ENCODE data around the gene NFKBIE.
A peak's percentile ranks its signal among the peaks of the same experiment; 100 is the strongest.
"Not testable (repeated sequence)": the region's sequence is repeated elsewhere in the genome, so short reads cannot be mapped to it uniquely, and the experiment has no call there.

NFKBIE gene

DNA sequence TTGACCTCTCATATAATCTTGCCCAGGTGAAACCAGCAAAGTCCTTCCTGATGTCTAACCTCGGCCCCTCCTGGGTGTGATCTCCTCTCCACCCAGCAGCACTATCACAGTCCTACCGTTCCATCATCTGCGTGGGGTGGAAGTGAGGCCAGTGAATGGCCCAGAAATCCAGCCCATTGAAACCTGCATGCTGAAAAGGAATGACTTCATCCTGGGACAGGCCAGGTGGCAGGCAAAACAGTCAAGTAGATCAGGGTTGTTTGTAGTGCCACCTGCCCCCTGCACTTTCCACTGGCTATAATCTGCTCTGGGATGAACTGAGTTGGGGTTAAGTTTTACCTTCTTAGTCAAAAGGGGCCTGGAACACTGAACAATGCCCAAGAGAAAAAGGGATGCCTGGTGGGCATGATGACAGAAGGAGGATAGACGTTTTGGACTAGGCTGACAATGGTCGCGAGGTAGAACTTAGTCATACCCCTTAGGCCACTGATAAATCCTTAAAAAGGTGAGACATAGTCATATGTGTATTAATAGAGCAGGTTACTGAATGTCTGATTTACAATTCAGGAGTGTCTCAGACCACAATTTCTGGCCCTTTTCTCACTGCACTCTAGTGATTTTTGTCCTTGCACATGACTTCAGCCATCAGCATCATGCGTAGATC lies 26.5 kb downstream of the NFKBIE start:
- no peak for DNase-seq

DNA sequence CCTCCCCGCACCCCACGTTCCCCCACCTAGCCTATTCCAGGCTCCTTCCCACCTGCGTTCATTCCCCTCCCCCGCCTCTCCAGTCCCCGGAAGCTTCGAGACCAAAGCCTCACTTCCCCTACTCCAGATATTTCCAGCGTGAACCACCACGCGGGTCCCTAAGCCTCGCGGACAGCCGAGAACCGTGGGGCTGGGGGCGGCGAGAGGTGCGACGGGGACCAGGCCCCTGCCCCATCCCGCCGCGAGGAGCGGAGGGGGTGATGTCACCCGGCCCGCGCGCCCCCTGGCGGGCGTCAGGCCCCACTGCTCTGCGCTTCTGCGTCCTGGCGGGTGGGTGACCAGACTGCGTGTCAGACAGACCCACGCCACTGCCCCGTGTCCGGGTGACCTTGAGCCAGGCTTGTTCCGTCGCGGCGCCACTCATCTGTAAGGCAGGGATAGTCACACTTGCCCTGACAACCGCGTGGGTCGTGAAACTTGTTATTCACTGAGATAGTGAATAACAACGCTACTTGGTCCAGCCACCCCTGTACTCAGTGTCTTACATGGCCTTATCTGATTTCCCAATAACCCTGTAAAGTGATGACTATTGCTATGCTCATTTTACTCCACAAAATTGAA lies 27.4 kb downstream of the NFKBIE start:
- peak; percentile 85 for DNase-seq

DNA sequence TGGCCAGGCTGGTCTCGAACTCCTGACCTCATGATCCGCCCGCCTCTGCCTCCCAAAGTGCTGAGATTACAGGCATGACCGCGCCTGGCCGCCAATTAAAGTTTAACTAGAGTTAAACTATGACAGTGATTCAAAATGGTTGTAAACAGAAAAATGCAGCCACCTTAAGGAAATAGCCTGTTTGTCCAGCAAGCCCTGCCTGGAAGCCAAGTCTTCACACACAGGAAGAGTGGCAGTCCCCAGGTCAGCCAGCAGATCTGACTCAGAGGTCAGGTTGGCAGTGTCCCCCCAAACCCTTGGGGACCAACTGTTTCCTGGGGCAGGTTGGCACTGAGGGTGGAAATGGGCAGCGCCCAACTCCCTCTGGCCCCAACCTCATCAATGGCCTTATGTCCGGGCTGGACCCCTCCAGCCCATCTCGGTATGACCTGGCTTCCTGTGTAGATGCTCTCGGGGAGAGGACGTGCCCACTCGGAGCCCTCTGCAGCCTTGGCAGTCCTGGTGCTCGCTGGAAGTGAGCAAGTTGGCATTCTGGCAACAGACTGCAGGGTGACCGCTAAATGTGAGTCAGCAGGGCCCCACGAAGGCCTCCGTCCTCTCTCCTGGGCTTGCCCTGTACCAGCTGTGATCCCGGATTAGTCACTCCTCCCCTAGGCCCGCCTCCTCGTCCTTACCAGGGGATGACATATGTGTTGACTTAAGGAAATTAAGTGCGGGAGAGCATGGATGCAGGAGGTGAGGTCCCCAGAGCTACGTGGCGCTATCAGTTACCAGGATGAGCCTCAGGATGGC lies 28.1 kb downstream of the NFKBIE start:
- peak; percentile 68 for DNase-seq

GRCh38 chr6:44235891-44236516 lies 29.3 kb downstream of the NFKBIE start:
- DNase-seq, result no peak

- no peak for DNase-seq
These were observed 30.1 kb downstream of the NFKBIE start for GRCh38 chr6:44235269-44235668.

DNA sequence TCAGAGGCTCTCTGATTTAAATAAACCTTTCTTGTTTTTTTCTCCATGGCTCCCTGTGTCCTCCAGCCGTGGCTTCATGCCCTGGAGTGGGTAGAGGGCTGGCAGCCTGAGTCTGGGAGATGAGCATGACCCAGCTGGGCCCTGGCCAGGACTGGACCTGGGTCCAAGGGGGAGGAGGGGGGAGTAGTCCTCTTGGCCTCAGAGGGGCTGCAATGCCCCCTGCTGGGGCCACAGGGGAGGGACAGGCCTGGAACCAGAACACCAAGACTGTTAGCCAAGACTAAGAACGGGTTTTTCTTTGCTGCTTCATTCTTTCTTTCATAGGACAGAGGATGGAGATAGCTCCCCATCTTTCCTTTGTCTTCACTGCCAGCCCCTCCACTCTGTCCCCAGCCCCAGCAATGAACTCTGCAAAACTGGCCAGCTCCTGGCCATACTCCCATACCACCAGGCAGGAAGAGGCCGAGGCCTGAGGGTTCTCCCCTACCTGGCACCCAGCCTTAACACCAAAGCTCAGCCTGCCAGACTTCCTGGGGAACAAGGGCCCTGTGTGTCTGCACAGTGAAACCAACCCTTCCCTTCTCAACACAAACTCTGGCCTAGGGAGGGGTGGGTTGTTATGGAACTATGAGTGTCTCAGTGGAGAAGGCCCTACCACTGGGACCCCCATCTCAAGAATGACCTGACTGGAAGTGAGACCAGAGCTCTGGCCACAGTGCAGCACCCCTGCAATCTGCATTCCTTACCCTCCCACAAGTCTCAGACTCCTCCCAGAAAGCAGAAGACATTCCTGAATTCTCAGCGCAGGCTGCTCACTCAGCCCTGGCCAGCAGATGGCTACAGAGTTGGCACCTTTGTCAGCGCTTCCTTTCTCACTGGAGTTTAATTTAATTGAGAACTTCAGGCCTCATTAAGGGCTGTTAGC lies 31.0 kb downstream of the NFKBIE start:
- DNase-seq, result no peak

- no peak for DNase-seq
These were observed 31.7 kb downstream of the NFKBIE start for GRCh38 chr6:44233567-44234100.

GRCh38 chr6:44232676-44233566 lies 32.4 kb downstream of the NFKBIE start:
- DNase-seq, result no peak

DNA sequence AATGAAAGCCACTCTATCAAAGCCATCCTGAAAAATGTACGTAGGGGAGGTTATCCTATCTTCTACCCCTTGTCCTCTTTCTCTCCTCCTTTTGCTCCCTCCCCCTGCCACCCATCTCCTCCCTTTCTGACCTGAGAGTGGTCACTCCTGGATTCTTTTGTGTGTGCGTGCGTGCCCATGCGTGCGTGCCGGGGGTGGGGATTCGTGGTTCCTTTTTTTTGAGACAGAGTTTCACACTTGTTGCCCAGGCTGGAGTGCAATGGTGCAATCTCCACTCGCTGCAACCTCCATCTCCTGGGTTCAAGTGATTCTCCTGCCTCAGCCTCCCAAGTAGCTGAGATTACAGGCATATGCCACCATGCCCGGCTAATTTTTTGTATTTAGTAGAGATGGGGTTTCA lies 33.9 kb downstream of the NFKBIE start:
- DNase-seq, result not testable (repeated sequence)

DNA sequence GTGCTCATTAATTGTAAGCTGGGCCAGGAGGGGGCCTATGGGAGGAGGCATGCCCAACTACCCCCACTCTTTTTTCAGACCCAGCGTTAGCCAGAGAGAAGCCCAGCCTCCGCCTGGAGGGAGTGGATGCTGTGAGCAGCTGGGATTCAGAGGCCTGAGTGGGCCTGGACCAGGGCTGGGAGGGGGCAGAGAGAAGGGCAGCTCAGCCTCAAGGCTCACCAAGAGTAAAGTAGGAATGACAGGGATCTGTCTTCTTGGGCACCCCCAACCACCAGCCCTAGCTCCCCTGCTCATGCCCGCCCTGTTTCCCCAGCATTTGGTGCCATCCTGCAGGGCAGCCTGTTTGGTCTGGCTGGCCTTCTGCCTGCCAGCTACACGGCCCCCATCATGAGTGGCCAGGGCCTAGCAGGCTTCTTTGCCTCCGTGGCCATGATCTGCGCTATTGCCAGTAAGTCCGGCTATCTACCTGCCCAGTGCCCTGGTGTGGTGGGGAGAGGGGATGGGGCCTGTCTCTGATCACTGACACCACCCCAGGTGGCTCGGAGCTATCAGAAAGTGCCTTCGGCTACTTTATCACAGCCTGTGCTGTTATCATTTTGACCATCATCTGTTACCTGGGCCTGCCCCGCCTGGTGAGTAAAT lies 35.2 kb downstream of the NFKBIE start:
- DNase-seq, result no peak

DNA sequence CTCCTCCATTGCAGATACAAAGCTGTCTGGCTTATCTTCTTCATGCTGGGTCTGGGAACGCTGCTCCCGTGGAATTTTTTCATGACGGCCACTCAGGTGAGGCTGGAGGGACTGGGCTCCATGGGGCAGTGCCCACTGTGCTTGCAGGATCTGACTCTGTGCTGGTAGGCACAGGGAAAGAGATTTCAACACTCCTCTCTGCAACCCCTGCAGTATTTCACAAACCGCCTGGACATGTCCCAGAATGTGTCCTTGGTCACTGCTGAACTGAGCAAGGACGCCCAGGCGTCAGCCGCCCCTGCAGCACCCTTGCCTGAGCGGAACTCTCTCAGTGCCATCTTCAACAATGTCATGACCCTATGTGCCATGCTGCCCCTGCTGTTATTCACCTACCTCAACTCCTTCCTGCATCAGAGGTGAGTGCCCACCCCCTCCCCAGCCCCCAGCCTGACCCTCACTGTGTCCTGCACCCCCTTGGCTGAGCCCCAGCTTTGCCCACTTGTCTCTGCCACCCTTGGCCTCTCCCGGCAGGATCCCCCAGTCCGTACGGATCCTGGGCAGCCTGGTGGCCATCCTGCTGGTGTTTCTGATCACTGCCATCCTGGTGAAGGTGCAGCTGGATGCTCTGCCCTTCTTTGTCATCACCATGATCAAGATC lies 35.8 kb downstream of the NFKBIE start:
- DNase-seq, result no peak

DNA sequence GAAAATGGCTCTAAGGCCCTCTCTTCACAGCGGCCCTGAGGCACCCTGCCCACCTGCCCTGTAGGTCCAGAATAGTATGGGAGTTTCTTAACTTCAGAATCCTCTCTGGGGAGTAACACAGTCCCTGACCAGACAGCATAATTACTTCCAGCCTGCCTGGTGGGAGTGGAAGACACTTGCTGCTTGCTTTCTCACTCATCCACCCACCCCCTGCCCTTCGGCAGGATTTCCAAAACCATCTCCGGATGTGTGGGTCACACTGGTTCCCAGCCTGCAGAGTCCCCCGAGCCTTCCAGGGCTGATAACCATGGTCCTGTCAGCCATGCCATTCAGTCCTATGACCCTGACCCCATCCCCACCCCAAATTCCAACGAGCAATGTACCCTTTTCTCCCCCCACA lies 36.5 kb downstream of the NFKBIE start:
- no peak for DNase-seq

GRCh38 chr6:44228433-44228832 lies 36.9 kb downstream of the NFKBIE start:
- no peak for DNase-seq

- DNase-seq, result no peak
These were observed 37.3 kb downstream of the NFKBIE start for GRCh38 chr6:44228031-44228430.

DNA sequence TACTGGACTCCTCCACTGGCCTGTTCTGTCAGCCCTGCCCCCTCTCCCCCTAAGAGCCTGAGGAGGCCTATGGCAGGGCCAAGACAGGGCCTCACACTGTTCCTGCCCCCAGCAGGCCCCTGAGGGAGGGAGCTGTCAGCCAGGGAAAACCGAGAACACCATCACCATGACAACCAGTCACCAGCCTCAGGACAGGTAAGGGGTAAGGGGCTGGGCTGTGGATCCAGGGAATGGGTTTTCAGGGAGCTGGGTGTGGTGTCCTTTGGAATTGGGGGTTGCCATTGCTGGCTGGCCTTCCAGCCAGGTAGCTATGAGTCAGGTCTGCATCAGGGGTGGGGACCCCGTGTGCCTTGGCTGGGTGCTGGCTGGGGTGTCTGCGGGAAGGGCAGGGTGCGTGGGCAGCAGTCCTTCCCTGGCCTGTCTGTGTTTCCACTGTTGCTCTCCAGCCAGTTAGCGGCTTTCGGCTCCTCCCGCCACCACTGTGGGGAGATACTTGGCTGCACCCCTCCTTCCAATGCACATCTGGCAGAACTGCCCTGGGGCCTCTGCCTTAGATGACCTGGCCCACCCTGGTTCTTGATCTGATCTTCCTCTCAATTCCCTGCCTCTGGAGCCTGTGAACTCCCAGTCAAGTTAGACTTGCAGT lies 38.1 kb downstream of the NFKBIE start:
- DNase-seq, result no peak

DNA sequence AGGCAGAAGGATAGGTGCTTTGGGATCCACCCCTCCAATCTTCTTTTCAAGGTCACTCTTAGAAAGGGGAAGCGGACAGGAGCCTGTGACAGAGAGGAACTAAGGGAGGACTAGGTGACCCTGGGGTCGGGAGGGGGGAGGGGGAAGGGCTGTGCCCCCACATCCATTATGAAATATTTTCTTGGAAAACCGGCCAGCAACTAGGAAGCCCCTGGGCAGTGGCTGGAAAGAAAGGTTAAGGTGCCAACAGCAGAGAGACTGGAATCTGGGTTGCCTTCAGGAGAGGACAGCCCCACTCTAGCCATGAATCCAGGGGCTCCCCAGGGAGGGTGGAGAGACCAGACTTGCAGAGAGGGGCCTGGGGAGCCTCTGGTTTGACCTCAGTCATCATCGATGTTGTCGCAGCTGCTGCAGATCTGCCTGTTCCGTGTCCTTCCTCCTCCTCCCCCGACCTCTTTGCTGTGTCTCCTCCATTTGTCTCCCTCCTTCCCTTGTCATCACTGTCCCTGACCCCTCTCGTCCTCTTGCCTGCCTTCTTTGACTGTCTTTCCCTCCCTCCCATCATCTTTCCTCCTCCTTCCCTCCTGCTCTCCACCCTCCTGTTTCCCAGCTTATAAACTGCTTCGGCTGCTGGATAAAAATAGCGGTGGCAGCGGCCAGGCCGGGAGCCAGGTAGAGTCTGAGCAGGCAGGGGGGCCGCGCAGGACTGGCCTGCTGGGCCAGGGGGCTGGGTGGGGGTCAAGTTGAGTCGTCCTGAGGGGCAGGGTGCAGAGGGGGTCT lies 38.8 kb downstream of the NFKBIE start:
- no peak for DNase-seq

GRCh38 chr6:44225579-44226325 lies 39.6 kb downstream of the NFKBIE start:
- no peak for DNase-seq

DNA sequence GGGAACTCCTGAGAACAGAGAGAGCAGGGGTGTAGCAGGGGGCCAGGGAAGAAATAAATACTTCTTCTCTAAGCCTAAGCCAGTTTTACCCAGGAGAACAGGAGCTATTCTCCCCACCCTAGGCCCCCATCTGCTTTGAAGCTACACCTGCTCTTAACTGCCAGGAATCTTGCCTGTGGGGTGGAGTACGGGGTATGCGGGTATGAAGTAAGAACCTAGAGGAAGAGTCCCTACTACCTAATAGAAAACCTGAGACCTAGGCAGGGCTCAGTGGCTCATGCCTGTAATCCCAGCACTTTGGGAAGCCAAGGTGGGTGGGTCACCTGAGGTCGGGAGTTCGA lies 40.4 kb downstream of the NFKBIE start:
- no peak for DNase-seq
